MM.1S (cell line): ENCODE results near the gene TBC1D5.
"Not testable (repeated sequence)": the region's sequence is repeated elsewhere in the genome, so short reads cannot be mapped to it uniquely, and the experiment has no call there.

Experiments used
- CTCF ChIP-seq: fragments of 300-600 bp; sonication (generic); IDR thresholded peaks from 2 replicates; pipeline ENCODE4 v1.5.1; 2016; ENCODE audit warnings: antibody characterized with exemption, low read length, mixed read lengths
- EZH2 ChIP-seq: fragments of 300-600 bp; sonication (generic); optimal IDR thresholded peaks from 2 replicates; pipeline ENCODE3; 2017; ENCODE audit warnings: low read depth, mild to moderate bottlenecking, antibody characterized with exemption, low read length, mixed read lengths
- EZH2phosphoT487 ChIP-seq: fragments of 300-600 bp; sonication (generic); IDR thresholded peaks from 2 replicates; pipeline ENCODE4 v1.6.1; 2018; ENCODE audit warnings: antibody characterized with exemption, low read length

- TF ChIP-seq CTCF, EZH2, EZH2phosphoT487: not testable (repeated sequence)
Measured at GRCh38 chr3:17695665-17696064, 46.8 kb downstream of the TBC1D5 start.
